ENCODE measurements around the gene HOXD12.

Gene HOXD12

GRCh38 chr2:176093145-176093897, 6.3 kb upstream of the HOXD12 start:
- no peak for DNase-seq (ENCODE audit: low spot score)

- DNase-seq (ENCODE audit: low spot score), result no peak
Observed at GRCh38 chr2:176093898-176094249, 5.7 kb upstream of the HOXD12 start.

GRCh38 chr2:176094349-176094748, 5.2 kb upstream of the HOXD12 start:
- no peak for DNase-seq (ENCODE audit: low spot score)

- DNase-seq (ENCODE audit: low spot score), result no peak
Observed at GRCh38 chr2:176095421-176095820, 4.2 kb upstream of the HOXD12 start.

GRCh38 chr2:176096243-176096985, 3.2 kb upstream of the HOXD12 start:
- DNase-seq (ENCODE audit: low spot score), result no peak

GRCh38 chr2:176096986-176097819, 2.4 kb upstream of the HOXD12 start:
- DNase-seq (ENCODE audit: low spot score), result peak; percentile 67

- DNase-seq (ENCODE audit: low spot score), result no peak
Observed at GRCh38 chr2:176097820-176098365, 1.7 kb upstream of the HOXD12 start.

- no peak for DNase-seq (ENCODE audit: low spot score)
Observed at GRCh38 chr2:176098366-176099158, 1.0 kb upstream of the HOXD12 start.

- no peak for DNase-seq (ENCODE audit: low spot score)
Observed at GRCh38 chr2:176099159-176099727, 352 bp upstream of the HOXD12 start.

GRCh38 chr2:176100547-176101140, 1.0 kb downstream of the HOXD12 start:
- DNase-seq (ENCODE audit: low spot score), result no peak

- no peak for DNase-seq (ENCODE audit: low spot score)
Observed at GRCh38 chr2:176101216-176101830, 1.7 kb downstream of the HOXD12 start.

GRCh38 chr2:176101842-176102241, 2.2 kb downstream of the HOXD12 start:
- DNase-seq (ENCODE audit: low spot score), result no peak

- DNase-seq (ENCODE audit: low spot score), result no peak
Observed at GRCh38 chr2:176102309-176102866, 2.8 kb downstream of the HOXD12 start.

GRCh38 chr2:176103194-176103593, 3.6 kb downstream of the HOXD12 start:
- no peak for DNase-seq (ENCODE audit: low spot score)

GRCh38 chr2:176103742-176104315, 4.2 kb downstream of the HOXD12 start:
- no peak for DNase-seq (ENCODE audit: low spot score)

- no peak for DNase-seq (ENCODE audit: low spot score)
Observed at GRCh38 chr2:176104316-176105077, 4.9 kb downstream of the HOXD12 start.

GRCh38 chr2:176105078-176105729, 5.6 kb downstream of the HOXD12 start:
- no peak for DNase-seq (ENCODE audit: low spot score)
